Measurements from ENCODE around the gene BICDL1. TPM values are rescaled to one million over a fixed set of nuclear protein-coding genes. Genes with fewer than 3 reads are reported as not detected.

Gene BICDL1
- total RNA-seq, 1 experiment from 2014 or later = 18.2 TPM

DNA sequence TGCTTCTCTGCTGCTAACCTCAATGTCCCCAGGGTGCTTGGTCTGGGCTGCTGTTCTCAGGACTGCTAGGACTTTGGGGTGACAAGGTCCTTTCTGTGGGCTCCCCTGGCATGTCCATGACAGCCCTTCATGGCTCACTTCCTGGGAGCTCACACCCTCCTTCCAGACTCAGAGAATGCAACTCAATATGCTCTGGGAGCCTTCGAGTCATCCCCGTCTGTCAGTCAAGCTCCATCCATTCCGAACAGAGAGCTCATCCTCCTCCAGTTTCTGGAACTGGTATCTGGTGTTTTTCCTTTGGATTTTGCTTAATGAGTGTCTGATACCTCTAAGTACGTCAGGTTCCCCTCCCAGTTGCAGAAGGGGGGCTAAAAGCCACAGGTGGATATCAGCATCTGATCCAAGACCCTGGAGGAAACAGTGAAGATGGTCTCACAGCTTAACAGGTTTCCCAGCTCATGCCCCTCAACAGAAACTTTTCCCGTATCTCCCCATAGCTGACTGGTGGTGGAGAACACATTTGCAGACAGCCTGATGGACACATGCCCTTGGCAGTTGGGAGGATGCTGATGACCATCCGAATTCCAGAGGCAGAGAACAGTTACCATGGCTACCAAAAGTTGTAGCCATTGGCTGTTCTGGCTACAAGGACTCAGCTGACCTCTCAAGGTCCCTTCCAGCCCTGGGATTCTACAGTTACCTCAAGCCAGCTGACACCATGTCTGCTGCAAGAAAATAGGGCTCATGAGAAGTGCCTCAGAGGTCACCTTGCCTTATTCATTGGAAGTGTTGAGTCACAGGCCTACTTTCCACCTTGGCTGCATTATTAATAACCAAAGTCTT lies 137.0 kb downstream of the BICDL1 start:
- Histone ChIP-seq H3K9me3 (ENCODE audit: control insufficient read depth in 1 of 2, insufficient read depth in 1 of 2, low read depth in 1 of 2, low read length in 2 of 2) (no peaks in the 10 kb centered on the region), H3K27me3 (ENCODE audit: insufficient read depth, low read length) (no peaks in the 10 kb centered on the region), H3K9ac (ENCODE audit: low read length) (no peak overlapping the region), H3K36me3 (ENCODE audit: control insufficient read depth in 1 of 2, insufficient read depth in 2 of 2, low read length in 2 of 2) (peaks cover 30 to 39% of the 10 kb centered on the region in 2 experiments), H3K4me1 (ENCODE audit: control insufficient read depth in 1 of 2, insufficient read depth in 2 of 2, low read length in 2 of 2) (no peaks in the 10 kb centered on the region), H3K79me2 (ENCODE audit: insufficient read depth, low read length) (no peaks in the 10 kb centered on the region), H3K27ac (ENCODE audit: low read depth, low read length) (no peak overlapping the region), H3K9me2 (ENCODE audit: insufficient read depth) (no peaks in the 10 kb centered on the region), H3K4me3 (replicated peaks in 1 of 2; ENCODE audit: low read depth in 1 of 2, low read length in 2 of 2) (no peak overlapping the region), H2AFZ (ENCODE audit: low read depth, low read length, poor library complexity, severe bottlenecking) (no peak overlapping the region), H3K4me2 (ENCODE audit: low read length) (no peak overlapping the region), H4K20me1 (ENCODE audit: insufficient read depth) (no peaks in the 10 kb centered on the region; the same call in 1 of the 2 replicates)
- ATAC-seq (peak; percentile 15; the same call in 1 of the 2 replicates), DNase-seq (ENCODE audit: low read depth, low spot score) (no peak)
- TF ChIP-seq, protein P1, sequence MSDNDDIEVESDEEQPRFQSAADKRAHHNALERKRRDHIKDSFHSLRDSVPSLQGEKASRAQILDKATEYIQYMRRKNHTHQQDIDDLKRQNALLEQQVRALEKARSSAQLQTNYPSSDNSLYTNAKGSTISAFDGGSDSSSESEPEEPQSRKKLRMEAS (IDR thresholded peaks at IDR 0.05) = no peak
- TF ChIP-seq FOSL1 (IDR thresholded peaks at IDR 0.05; ENCODE audit: low read depth) = no peak
- TF ChIP-seq EZH2phosphoT487 (IDR thresholded peaks at IDR 0.05; ENCODE audit: borderline replicate concordance) = no peak
- TF ChIP-seq, protein P2, sequence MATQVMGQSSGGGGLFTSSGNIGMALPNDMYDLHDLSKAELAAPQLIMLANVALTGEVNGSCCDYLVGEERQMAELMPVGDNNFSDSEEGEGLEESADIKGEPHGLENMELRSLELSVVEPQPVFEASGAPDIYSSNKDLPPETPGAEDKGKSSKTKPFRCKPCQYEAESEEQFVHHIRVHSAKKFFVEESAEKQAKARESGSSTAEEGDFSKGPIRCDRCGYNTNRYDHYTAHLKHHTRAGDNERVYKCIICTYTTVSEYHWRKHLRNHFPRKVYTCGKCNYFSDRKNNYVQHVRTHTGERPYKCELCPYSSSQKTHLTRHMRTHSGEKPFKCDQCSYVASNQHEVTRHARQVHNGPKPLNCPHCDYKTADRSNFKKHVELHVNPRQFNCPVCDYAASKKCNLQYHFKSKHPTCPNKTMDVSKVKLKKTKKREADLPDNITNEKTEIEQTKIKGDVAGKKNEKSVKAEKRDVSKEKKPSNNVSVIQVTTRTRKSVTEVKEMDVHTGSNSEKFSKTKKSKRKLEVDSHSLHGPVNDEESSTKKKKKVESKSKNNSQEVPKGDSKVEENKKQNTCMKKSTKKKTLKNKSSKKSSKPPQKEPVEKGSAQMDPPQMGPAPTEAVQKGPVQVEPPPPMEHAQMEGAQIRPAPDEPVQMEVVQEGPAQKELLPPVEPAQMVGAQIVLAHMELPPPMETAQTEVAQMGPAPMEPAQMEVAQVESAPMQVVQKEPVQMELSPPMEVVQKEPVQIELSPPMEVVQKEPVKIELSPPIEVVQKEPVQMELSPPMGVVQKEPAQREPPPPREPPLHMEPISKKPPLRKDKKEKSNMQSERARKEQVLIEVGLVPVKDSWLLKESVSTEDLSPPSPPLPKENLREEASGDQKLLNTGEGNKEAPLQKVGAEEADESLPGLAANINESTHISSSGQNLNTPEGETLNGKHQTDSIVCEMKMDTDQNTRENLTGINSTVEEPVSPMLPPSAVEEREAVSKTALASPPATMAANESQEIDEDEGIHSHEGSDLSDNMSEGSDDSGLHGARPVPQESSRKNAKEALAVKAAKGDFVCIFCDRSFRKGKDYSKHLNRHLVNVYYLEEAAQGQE (IDR thresholded peaks at IDR 0.05; ENCODE audit: low read depth) = no peak
- TF ChIP-seq EZH2 (IDR thresholded peaks at IDR 0.05) = no peak
- TF ChIP-seq ZFX (IDR thresholded peaks at IDR 0.05) = no peak
- no peak for TF ChIP-seq YY1 (IDR thresholded peaks at IDR 0.05; ENCODE audit: extremely low read depth, insufficient replicate concordance, low read depth, low read length)
- TF ChIP-seq SRF (IDR thresholded peaks at IDR 0.05; ENCODE audit: low read depth) = no peak
- TF ChIP-seq, protein P3, sequence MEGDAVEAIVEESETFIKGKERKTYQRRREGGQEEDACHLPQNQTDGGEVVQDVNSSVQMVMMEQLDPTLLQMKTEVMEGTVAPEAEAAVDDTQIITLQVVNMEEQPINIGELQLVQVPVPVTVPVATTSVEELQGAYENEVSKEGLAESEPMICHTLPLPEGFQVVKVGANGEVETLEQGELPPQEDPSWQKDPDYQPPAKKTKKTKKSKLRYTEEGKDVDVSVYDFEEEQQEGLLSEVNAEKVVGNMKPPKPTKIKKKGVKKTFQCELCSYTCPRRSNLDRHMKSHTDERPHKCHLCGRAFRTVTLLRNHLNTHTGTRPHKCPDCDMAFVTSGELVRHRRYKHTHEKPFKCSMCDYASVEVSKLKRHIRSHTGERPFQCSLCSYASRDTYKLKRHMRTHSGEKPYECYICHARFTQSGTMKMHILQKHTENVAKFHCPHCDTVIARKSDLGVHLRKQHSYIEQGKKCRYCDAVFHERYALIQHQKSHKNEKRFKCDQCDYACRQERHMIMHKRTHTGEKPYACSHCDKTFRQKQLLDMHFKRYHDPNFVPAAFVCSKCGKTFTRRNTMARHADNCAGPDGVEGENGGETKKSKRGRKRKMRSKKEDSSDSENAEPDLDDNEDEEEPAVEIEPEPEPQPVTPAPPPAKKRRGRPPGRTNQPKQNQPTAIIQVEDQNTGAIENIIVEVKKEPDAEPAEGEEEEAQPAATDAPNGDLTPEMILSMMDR (IDR thresholded peaks at IDR 0.05 in 2 of 3, conservative IDR thresholded peaks at IDR 0.05 in 1 of 3; ENCODE audit: borderline replicate concordance in 1 of 3, insufficient read depth in 1 of 3, low read depth in 2 of 3, low read length in 2 of 3) = no peak
- TF ChIP-seq ZNF274 (IDR thresholded peaks at IDR 0.05; ENCODE audit: low read depth, low read length) = no peak
- TF ChIP-seq, protein P4, sequence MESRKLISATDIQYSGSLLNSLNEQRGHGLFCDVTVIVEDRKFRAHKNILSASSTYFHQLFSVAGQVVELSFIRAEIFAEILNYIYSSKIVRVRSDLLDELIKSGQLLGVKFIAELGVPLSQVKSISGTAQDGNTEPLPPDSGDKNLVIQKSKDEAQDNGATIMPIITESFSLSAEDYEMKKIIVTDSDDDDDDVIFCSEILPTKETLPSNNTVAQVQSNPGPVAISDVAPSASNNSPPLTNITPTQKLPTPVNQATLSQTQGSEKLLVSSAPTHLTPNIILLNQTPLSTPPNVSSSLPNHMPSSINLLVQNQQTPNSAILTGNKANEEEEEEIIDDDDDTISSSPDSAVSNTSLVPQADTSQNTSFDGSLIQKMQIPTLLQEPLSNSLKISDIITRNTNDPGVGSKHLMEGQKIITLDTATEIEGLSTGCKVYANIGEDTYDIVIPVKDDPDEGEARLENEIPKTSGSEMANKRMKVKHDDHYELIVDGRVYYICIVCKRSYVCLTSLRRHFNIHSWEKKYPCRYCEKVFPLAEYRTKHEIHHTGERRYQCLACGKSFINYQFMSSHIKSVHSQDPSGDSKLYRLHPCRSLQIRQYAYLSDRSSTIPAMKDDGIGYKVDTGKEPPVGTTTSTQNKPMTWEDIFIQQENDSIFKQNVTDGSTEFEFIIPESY (IDR thresholded peaks at IDR 0.05; ENCODE audit: extremely low read depth, insufficient replicate concordance, low read length) = no peak
- no peak for TF ChIP-seq SIN3A (IDR thresholded peaks at IDR 0.05; ENCODE audit: low read depth)
- TF ChIP-seq EGR1 (IDR thresholded peaks at IDR 0.05; ENCODE audit: low read depth) = no peak
- no peak for TF ChIP-seq ELF1 (IDR thresholded peaks at IDR 0.05; ENCODE audit: borderline replicate concordance, low read depth)
- TF ChIP-seq TCF7L2 (IDR thresholded peaks at IDR 0.05; ENCODE audit: borderline replicate concordance, extremely low read depth, insufficient read depth, insufficient read length) = no peak
- no peak for TF ChIP-seq RAD21 (IDR thresholded peaks at IDR 0.05; ENCODE audit: low read depth)
- BruUV-seq (replicated peaks) = no TSS peak
- ChIA-PET RAD21 (ENCODE audit: low non-redundant PET in 1 of 2, low total read pairs in 2 of 2, uncharacterized antibody in 2 of 2, unreplicated experiment in 2 of 2) (no interaction called here), CTCF (interaction anchor here (1.4 kb wide), 1 partner anchor 39 kb away, joined by 3 read pairs; no protein-coding TSS in a partner anchor), POLR2A (interaction anchor here (1.2 kb wide), 1 partner anchor 9 kb away, joined by 6 read pairs; the partner anchor contains the start of gene RAB35)
- intact Hi-C loops (cut with micrococcal nuclease) = no loop called here
